ENCODE results near the gene LYSMD2. TPM values are rescaled to one million over a fixed set of nuclear protein-coding genes. Genes with fewer than 3 reads are reported as not detected.

Gene LYSMD2
- total RNA-seq, 1 donor from 2014 or later: 0.78 TPM

DNA sequence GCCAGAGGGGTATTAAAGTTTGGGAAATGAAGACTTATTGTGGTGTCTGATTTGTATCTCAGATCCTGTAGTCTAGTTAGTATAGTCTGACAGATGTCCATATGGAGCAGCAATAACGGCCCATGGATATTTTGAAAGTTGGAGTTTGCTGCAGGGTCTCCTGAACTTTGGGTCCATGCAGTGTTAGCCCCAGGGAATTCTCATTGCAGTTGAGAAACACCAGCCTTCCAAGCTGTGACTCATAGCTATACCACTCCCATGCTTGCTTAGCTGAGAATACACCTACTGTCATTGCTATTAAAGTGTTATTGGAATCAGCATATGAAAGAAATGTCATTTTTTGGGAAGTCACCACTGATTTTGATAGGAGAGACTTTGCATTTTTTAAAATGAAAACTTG lies 43.2 kb upstream of the LYSMD2 start:
- no peak overlapping the region for H3K4me3 Mint-ChIP-seq (ENCODE audit: unreplicated experiment)

DNA sequence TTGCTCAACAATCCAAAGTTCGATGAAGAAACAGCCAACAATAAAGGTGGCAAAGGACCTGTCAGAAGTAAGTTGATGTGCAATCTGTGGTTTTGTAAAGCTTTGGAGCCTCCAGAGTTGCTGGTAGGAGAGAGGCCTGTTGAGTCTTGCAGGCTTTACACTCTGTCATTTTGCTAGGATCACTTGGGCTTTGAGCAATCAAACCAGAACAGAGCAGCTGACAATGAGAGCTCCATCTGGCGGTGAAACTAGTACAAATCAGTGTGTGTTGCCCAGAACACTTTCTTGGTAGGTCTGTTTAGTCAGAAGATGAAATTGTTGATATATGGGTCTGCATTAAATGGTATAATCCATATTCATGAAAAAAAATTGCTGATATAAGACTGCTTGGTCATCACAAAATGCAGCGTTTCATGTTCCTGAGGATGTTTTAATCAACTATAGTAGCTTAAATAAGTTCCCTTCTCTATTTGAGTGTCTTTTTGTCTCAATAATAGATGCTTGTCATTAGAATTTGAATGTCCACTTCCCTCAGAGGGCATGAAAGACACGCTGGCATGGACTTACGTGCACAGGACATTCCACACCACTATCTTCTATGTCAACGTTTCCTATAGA lies 39.6 kb upstream of the LYSMD2 start:
- Mint-ChIP-seq H3K4me3 (ENCODE audit: unreplicated experiment) (no peak overlapping the region), H3K36me3 (ENCODE audit: unreplicated experiment) (no peaks in the 10 kb centered on the region), H3K27ac (ENCODE audit: unreplicated experiment) (no peak overlapping the region), H3K4me1 (ENCODE audit: low read depth, unreplicated experiment) (no peaks in the 10 kb centered on the region), H3K27me3 (ENCODE audit: unreplicated experiment) (no peaks in the 10 kb centered on the region), H3K9me3 (ENCODE audit: unreplicated experiment) (no peaks in the 10 kb centered on the region)
- DNase-seq: peak; percentile 68
- TF ChIP-seq, protein P1, sequence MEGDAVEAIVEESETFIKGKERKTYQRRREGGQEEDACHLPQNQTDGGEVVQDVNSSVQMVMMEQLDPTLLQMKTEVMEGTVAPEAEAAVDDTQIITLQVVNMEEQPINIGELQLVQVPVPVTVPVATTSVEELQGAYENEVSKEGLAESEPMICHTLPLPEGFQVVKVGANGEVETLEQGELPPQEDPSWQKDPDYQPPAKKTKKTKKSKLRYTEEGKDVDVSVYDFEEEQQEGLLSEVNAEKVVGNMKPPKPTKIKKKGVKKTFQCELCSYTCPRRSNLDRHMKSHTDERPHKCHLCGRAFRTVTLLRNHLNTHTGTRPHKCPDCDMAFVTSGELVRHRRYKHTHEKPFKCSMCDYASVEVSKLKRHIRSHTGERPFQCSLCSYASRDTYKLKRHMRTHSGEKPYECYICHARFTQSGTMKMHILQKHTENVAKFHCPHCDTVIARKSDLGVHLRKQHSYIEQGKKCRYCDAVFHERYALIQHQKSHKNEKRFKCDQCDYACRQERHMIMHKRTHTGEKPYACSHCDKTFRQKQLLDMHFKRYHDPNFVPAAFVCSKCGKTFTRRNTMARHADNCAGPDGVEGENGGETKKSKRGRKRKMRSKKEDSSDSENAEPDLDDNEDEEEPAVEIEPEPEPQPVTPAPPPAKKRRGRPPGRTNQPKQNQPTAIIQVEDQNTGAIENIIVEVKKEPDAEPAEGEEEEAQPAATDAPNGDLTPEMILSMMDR (IDR thresholded peaks at IDR 0.05; ENCODE audit: partially characterized antibody, unreplicated experiment): peak; percentile 71

More for the DNA sequence above, 43.2 kb upstream of the LYSMD2 start:
- Mint-ChIP-seq H3K27me3 (ENCODE audit: unreplicated experiment) (no peaks in the 10 kb centered on the region), H3K36me3 (ENCODE audit: unreplicated experiment) (peaks cover 4% of the 10 kb centered on the region), H3K27ac (ENCODE audit: unreplicated experiment) (no peak overlapping the region), H3K9me3 (ENCODE audit: unreplicated experiment) (no peaks in the 10 kb centered on the region), H3K4me1 (ENCODE audit: low read depth, unreplicated experiment) (no peaks in the 10 kb centered on the region)
- TF ChIP-seq, protein P1 (IDR thresholded peaks at IDR 0.05; ENCODE audit: partially characterized antibody, unreplicated experiment): no peak
- DNase-seq: no peak

DNA sequence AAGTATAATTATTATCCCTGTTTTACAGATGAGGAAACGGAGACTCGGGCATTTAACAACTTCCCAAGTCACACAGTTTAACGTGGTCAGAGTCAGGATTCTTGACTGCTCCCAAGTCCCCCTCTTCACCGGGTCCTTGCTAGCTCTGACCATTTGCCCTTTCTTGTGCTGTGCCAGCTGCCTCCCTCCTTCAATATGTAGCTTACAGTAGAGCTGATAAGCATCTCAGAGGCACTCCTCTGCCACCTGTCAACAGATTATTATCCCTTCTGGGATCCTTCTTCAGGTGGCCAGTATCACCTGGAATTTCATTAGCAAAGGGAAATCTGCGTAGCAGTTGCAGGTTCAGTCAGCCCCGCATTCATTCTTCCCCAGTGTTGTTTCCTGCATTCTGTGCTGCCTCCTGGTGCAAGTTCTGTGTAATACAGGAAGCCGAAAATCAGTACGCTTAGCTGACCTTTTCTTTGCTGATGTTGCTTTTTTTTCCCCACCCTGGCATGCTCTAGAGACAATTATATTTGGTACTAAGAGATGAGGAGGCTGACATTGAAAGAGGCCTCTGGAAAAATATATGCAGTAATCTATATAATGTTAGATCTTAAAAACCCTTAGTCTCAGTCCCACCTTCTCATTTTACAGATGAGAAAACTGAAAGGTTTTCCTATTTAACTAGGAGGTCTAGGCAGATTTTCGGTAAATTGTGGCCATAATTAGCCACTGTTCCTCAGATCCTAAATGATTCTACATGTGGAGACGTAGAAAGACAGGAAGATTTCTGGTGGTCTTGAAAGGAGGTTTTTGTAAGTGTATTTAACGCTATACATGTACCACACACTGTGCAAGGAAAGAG lies 38.7 kb upstream of the LYSMD2 start:
- TF ChIP-seq, protein P1 (IDR thresholded peaks at IDR 0.05; ENCODE audit: partially characterized antibody, unreplicated experiment): peak; percentile 64
- Mint-ChIP-seq H3K4me1 (ENCODE audit: low read depth, unreplicated experiment) (no peaks in the 10 kb centered on the region), H3K27me3 (ENCODE audit: unreplicated experiment) (no peaks in the 10 kb centered on the region), H3K4me3 (ENCODE audit: unreplicated experiment) (no peak overlapping the region), H3K9me3 (ENCODE audit: unreplicated experiment) (peaks cover 2% of the 10 kb centered on the region), H3K27ac (ENCODE audit: unreplicated experiment) (peak overlapping the region; percentile 30), H3K36me3 (ENCODE audit: unreplicated experiment) (no peaks in the 10 kb centered on the region)
- DNase-seq: peak; percentile 63

DNA sequence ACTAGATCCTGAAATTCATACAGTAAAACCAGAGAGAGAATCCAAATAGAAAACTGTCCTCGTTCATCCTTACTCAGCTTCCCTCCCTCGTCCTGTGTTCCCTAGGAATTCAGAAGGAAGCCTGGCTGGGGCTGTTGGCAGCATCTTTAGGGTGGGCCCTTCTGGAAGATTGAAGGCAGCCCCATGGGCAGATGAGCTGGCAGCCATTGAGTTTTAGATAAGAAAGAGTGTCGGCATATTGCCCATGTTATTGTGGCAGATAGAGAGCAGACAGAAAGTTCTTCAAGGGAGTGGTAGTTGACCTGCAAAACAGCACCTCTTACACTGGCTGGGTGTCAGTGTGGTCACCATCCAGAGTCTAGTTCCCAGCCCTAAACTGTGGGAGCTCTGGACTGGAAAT lies 37.5 kb upstream of the LYSMD2 start:
- Mint-ChIP-seq H3K9me3 (ENCODE audit: unreplicated experiment) (peaks cover 2% of the 10 kb centered on the region), H3K27me3 (ENCODE audit: unreplicated experiment) (no peaks in the 10 kb centered on the region), H3K36me3 (ENCODE audit: unreplicated experiment) (peaks cover 4% of the 10 kb centered on the region), H3K27ac (ENCODE audit: unreplicated experiment) (no peak overlapping the region), H3K4me3 (ENCODE audit: unreplicated experiment) (no peak overlapping the region), H3K4me1 (ENCODE audit: low read depth, unreplicated experiment) (no peaks in the 10 kb centered on the region)
- no peak for DNase-seq
- TF ChIP-seq, protein P1 (IDR thresholded peaks at IDR 0.05; ENCODE audit: partially characterized antibody, unreplicated experiment): no peak

DNA sequence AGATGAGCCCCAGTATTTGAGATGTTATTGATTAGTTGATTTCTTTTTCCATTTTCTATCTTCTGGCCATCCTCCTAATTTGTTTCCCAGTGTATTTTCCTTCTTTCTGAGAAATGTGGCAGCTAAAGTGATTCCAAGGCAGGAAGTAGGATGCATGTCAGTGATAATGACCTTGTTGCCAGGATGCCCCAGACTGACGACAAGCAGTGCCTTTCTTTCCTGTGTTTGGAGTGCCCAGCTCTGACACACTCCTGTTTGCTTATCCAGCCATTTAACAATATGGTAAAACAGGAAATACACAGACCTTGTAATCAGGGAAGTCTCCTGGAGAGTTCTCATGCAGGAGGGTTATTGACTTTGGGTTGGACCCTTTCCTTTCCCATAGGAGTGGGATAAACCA lies 34.3 kb upstream of the LYSMD2 start:
- Mint-ChIP-seq H3K27ac (ENCODE audit: unreplicated experiment) (no peak overlapping the region), H3K9me3 (ENCODE audit: unreplicated experiment) (peaks cover 2% of the 10 kb centered on the region), H3K27me3 (ENCODE audit: unreplicated experiment) (no peaks in the 10 kb centered on the region), H3K36me3 (ENCODE audit: unreplicated experiment) (peaks cover 10% of the 10 kb centered on the region), H3K4me3 (ENCODE audit: unreplicated experiment) (no peak overlapping the region), H3K4me1 (ENCODE audit: low read depth, unreplicated experiment) (no peaks in the 10 kb centered on the region)
- TF ChIP-seq, protein P1 (IDR thresholded peaks at IDR 0.05; ENCODE audit: partially characterized antibody, unreplicated experiment): no peak
- no peak for DNase-seq

Measured in glutamatergic neuron (in vitro differentiated cells).